H1 (cell line): ENCODE measurements around the gene RPL28. TPM values are rescaled to one million over a fixed set of nuclear protein-coding genes. Genes with fewer than 3 reads are reported as not detected.
A peak's percentile ranks its signal among the peaks of the same experiment; 100 is the strongest.

Experiments
- CEBPB ChIP-seq: IDR thresholded peaks from 2 replicates; pipeline ENCODE4 v1.6.1; 2012; ENCODE audit warnings: low read depth, low read length
- CHD2 ChIP-seq: IDR thresholded peaks from 2 replicates; pipeline ENCODE4 v1.6.1; 2012; ENCODE audit warnings: low read length, improper control_type of control experiment
- POLR2A ChIP-seq, 2 experiments: IDR thresholded peaks; 1 replicate in 1 of 2; 2 replicates in 1 of 2; pipeline ENCODE4 v1.6.1; 2011; ENCODE audit warnings: low read depth in 2 of 2, low read length in 2 of 2, mild to moderate bottlenecking in 2 of 2; ENCODE audit errors: control extremely low read depth in 1 of 2
- POU5F1 ChIP-seq: IDR thresholded peaks from 2 replicates; pipeline ENCODE4 v1.6.1; 2011; ENCODE audit warnings: low read depth, mild to moderate bottlenecking, low read length, moderate library complexity
- RBBP5 ChIP-seq: IDR thresholded peaks from 2 replicates; pipeline ENCODE4 v1.7.1; 2012; ENCODE audit warnings: low read depth, mild to moderate bottlenecking, inconsistent platforms, low read length, moderate library complexity, borderline replicate concordance
- TAF1 ChIP-seq: IDR thresholded peaks from 2 replicates; pipeline ENCODE4 v1.6.1; 2011; ENCODE audit warnings: mild to moderate bottlenecking, low read depth, low read length
- polyA plus RNA-seq, 7 experiments: library from polyadenylated mRNA; depleted of rRNA in 3 of 7; stranded (reverse) in 5 of 7; unstranded in 2 of 7; fragments of >200 nt in 5 of 7; fragments of 200-250 nt in 2 of 7; gene quantifications; 1 replicate in 5 of 7; 2 replicates in 1 of 7; 4 replicates in 1 of 7; pipeline versions ENCODE4 v1.2.1 to v1.2.3, GENCODE V29; 2011 to 2013; ENCODE audit warnings: missing spikeins in 2 of 7, mixed read lengths in 2 of 7
- total RNA-seq: library from RNA; stranded (reverse); fragmentation: NEBNext Ultra II Directional; extraction: Animal tissue kit (Norgen Biotek cat#: 25700); gene quantifications from 2 replicates; pipeline ENCODE4 v1.2.1, GENCODE V29; 2021
- TF ChIP-seq, protein P1 (sequence below), 3 experiments: IDR thresholded peaks; 1 replicate in 2 of 3; 2 replicates in 1 of 3; pipeline versions ENCODE4 v1.5.1 to v1.6.1; 2011; ENCODE audit warnings: low read length in 3 of 3, mild to moderate bottlenecking in 3 of 3, inconsistent platforms in 2 of 3, low read depth in 1 of 3, moderate library complexity in 1 of 3; ENCODE audit not compliant: insufficient read depth in 1 of 3; ENCODE audit errors: control extremely low read depth in 1 of 3
- TF ChIP-seq, protein P2 (sequence below): IDR thresholded peaks from 2 replicates; pipeline ENCODE4 v1.6.1; 2012; ENCODE audit warnings: inconsistent platforms

The RPL28 gene
- total and polyA plus RNA-seq, 2 of the 8 experiments (the other 6 are each of a cell fraction or from before 2014, with no cell fraction given) = 2,123 to 8,402 TPM

DNA sequence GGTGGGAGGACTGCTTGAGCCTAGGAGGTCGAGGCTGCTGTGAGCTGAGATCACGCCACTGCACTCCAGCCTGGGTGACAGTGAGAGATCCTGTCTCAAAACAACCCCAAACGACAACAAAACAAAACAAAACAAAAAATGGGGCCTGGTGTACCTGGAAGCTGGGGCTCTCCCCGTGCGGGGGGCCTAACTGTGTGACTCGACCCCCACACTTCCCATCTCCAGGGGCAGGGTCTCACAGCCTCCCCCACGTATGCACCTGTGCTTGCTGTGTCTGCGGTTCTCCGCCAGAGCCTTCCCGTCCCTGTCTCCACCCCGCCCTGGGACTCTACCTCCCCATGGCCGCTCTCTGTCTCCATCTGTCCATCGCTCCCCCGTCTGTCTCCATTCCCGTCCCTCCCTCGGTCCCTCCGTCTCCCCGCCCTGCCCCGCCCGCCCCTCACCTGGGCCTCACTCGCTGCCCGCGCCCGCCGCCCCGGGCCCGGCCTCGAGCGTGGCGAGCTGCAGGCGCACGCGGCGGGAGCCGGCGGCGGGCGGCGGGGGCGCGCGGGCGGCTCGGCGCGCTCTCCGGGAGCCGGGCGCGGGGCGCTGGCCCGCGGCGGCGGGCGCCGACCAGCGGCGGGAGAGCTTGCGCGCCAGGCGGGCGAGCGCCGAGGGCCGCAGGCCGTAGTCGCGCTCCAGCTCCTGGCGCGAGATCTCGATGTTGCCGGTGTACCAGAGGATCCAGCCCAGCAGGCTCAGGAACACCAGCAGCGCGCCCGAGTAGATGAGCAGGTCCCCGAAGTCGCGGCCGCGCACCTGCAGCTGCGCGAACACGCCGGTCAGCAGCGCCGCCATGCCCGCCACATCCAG, 2.2 kb upstream of the RPL28 start (continued):
- no peak for TF ChIP-seq RBBP5
- no peak for TF ChIP-seq POU5F1
- TF ChIP-seq, protein P1, sequence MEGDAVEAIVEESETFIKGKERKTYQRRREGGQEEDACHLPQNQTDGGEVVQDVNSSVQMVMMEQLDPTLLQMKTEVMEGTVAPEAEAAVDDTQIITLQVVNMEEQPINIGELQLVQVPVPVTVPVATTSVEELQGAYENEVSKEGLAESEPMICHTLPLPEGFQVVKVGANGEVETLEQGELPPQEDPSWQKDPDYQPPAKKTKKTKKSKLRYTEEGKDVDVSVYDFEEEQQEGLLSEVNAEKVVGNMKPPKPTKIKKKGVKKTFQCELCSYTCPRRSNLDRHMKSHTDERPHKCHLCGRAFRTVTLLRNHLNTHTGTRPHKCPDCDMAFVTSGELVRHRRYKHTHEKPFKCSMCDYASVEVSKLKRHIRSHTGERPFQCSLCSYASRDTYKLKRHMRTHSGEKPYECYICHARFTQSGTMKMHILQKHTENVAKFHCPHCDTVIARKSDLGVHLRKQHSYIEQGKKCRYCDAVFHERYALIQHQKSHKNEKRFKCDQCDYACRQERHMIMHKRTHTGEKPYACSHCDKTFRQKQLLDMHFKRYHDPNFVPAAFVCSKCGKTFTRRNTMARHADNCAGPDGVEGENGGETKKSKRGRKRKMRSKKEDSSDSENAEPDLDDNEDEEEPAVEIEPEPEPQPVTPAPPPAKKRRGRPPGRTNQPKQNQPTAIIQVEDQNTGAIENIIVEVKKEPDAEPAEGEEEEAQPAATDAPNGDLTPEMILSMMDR (IDR thresholded peaks at IDR 0.05; ENCODE audit: control extremely low read depth in 1 of 3, insufficient read depth in 1 of 3, low read depth in 1 of 3, low read length in 3 of 3) = peak in 1 of 3 experiments; percentile 18; a peak in 1 of 4 replicates
- TF ChIP-seq CHD2 = peak; percentile 48
- 0 out of 2 replicates have a peak, but pooled peaks have one; percentile 5 for TF ChIP-seq TAF1
- TF ChIP-seq, protein P2, sequence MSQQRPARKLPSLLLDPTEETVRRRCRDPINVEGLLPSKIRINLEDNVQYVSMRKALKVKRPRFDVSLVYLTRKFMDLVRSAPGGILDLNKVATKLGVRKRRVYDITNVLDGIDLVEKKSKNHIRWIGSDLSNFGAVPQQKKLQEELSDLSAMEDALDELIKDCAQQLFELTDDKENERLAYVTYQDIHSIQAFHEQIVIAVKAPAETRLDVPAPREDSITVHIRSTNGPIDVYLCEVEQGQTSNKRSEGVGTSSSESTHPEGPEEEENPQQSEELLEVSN = 0 out of 2 replicates have a peak, but pooled peaks have one; percentile 21
- peak in 1 of 2 experiments; percentile 26; a peak in 1 of 3 replicates for TF ChIP-seq POLR2A (IDR thresholded peaks at IDR 0.05; ENCODE audit: control extremely low read depth in 1 of 2, low read depth in 2 of 2, low read length in 2 of 2)
- no peak for TF ChIP-seq CEBPB
- TF ChIP-seq, all 59 proteins: peak for 9
